Measurements from ENCODE around the gene TXNDC8.

DNA sequence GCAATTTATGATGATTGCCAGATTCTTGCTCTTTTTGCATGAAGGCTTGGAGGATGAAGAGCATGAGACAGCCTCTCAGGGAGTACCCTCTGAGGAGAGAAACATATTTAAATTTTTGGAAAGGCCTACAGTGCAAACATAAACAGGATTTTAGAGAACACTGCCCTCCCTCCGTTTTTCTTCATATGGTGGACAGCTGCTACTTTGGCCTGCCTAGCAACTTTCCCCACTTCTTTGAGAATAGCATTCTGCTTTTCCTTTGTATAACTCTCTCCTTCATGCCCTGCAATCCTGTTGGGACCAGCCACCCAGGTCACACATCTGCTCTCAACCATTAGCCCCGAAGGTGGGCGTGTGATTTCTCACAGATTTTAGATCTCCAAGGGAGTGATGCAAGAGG, 60.9 kb downstream of the TXNDC8 start:
- TF ChIP-seq POLR2AphosphoS5 (IDR thresholded peaks at IDR 0.05) (no peak), EP300 (IDR thresholded peaks at IDR 0.05) (no peak)

Data from gastroesophageal sphincter (tissue), 2 donors.